GM10248 (cell line): ENCODE measurements around the gene RXFP4.
"Not testable (repeated sequence)": the region's sequence is repeated elsewhere in the genome, so short reads cannot be mapped to it uniquely, and the experiment has no call there.

Experiments used
- CTCF ChIA-PET: fragments of 300-600 bp; sonication (Branson Sonifier 250); formaldehyde crosslinking; extraction: SDS; loops from one replicate; lab custom pipeline; 2021; ENCODE audit warnings: antibody characterized with exemption; lab: Yijun Ruan, JAX
- POLR2A ChIA-PET: fragments of 350-650 bp; sonication (Branson Sonifier 250); formaldehyde crosslinking; extraction: SDS; loops from one replicate; lab custom pipeline; 2020; ENCODE audit warnings: antibody characterized with exemption; lab: Yijun Ruan, JAX
- DNase-seq: peaks from one replicate; pipeline ENCODE4 v3.0.0; 2012; ENCODE audit errors: extremely low spot score
- CTCF ChIP-seq: IDR thresholded peaks from 2 replicates; pipeline ENCODE4 v1.5.1; 2012; ENCODE audit warnings: mild to moderate bottlenecking, low read depth; ENCODE audit errors: extremely low read depth, missing control alignments, control extremely low read depth

The RXFP4 gene

GRCh38 chr1:155981266-155982088 lies 40.0 kb downstream of the RXFP4 start:
- no peak for TF ChIP-seq CTCF
- CTCF ChIA-PET, result interaction anchor here (1.0 to 19.5 kb wide), 5 partner anchors 12 to 99 kb away, joined by 3 to 215 read pairs (median 5); no protein-coding TSS in a partner anchor
- peak; percentile 67 for DNase-seq
- POLR2A ChIA-PET, result interaction anchor here (0.5 to 0.8 kb wide), 3 partner anchors 35 to 151 kb away, joined by 3 to 4 read pairs (median 3); no protein-coding TSS in a partner anchor

- ChIA-PET CTCF (interaction anchor here (1.9 to 19.5 kb wide), 5 partner anchors 11 to 84 kb away, joined by 4 to 215 read pairs (median 15); partner anchors contain the start of gene KHDC4), POLR2A (no interaction called here)
- no peak for TF ChIP-seq CTCF
- DNase-seq, result no peak
These were observed 40.7 kb downstream of the RXFP4 start for GRCh38 chr1:155982106-155982505.

GRCh38 chr1:155983191-155984024 lies 42.0 kb downstream of the RXFP4 start:
- no peak for DNase-seq
- POLR2A ChIA-PET, result interaction anchor here (0.6 to 0.7 kb wide), 2 partner anchors 43 to 48 kb away, joined by 3 to 4 read pairs; no protein-coding TSS in a partner anchor
- CTCF ChIA-PET, result interaction anchor here (0.8 to 19.5 kb wide), 10 partner anchors 10 to 733 kb away, joined by 3 to 215 read pairs (median 6); partner anchors contain the start of gene KHDC4
- TF ChIP-seq CTCF, result no peak

GRCh38 chr1:155984341-155984740 lies 42.9 kb downstream of the RXFP4 start:
- ChIA-PET CTCF (interaction anchor here (0.6 to 19.5 kb wide), 9 partner anchors 9 to 734 kb away, joined by 3 to 215 read pairs (median 6); partner anchors contain the start of gene KHDC4), POLR2A (interaction anchor here (0.7 kb wide), 2 partner anchors 44 to 733 kb away, joined by 4 to 8 read pairs; no protein-coding TSS in a partner anchor)
- no peak for TF ChIP-seq CTCF
- no peak for DNase-seq

GRCh38 chr1:155984903-155985645 lies 43.6 kb downstream of the RXFP4 start:
- CTCF ChIA-PET, result interaction anchor here (0.6 to 19.5 kb wide), 7 partner anchors 8 to 734 kb away, joined by 3 to 215 read pairs (median 15); partner anchors contain the start of gene KHDC4
- POLR2A ChIA-PET, result interaction anchor here (0.7 kb wide), 1 partner anchor 734 kb away, joined by 8 read pairs; no protein-coding TSS in a partner anchor
- not testable (repeated sequence) for DNase-seq
